ENCODE data around the gene SEMA4A.

SEMA4A gene

DNA sequence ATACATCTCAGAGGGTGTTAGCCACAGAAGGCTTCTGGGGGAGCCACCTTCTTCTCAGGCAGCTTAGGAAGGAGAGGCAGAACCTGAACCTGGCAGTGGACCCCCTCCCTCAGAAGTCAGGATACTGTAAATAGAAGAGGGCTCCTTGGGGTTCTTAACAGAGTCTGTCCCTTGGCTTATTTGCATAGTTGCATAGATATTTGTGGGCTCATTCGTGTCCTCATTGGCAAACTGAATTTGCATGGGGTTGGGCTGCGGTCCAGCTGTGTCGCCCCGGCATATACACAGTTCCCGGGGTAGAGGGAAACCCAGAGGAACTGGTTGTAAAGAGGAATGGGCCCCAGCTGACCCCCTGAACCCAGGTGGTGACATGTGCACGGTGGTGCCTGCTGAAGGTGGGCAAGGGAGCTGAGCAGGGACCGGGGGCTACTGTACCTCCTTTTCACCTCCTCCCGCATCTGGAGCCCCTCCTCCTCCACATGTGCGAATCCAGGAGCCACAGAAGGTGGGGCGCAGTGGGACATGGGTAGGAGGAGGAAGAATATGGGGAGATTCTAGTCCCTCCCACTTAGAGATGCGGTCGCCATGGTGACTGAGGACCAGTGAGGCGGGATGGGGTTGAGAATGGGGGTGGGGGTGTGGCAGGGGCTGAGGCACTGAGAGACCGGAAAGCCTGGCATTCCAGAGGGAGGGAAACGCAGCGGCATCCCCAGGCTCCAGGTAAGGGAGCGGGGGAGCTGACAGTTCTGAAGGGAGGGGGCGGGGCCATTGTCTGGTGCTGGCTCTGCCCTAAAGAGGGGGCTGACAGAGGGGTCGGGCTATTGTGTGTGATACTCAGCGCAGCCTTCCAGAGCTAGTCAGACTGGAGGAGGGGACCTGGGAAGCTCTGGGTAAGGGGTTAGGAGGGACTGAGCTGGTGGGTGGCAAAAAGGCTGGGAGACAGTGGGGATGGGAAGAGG lies 3.7 kb upstream of the SEMA4A start:
- Histone ChIP-seq H3K4me3 (no peak overlapping the region), H3K27ac (peak overlapping the region in 2 of 21 experiments; percentile 25 to 73)

DNA sequence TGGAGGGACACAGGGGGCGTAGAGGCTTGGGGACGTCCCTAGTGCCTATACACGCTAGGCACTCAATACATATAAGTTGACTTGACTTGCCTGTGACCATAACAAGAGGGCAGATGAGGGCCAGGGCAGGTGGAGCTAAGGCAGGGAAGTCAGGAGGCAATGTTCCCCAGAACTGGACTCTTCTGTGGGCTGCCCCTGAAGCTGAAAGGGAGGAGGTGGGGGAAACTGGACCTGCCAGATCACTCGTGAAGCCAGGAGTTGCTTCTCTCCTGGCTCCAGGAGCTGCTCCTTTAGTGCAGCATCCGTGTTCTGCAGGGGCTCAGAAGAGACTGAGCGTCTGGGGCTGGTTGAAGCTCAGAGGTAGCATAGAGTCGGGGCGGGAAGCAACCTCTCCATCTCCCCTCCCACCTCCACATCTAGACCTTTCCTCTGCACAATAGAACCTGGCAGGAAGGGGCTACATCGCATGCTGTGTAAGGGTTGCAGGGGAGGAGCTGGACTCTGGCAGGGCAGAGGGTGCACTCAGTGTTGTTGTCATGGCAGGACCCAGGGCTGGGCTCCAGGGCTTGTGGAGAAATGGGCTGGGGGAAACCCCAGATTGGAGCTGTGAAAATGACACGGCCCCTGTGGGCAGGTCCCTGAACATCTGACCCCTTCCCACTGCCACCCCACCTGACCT lies 2.9 kb upstream of the SEMA4A start:
- no peak overlapping the region for H3K4me3 ChIP-seq

GRCh38 chr1:156151093-156151688 lies 2.2 kb upstream of the SEMA4A start:
- peak overlapping the region in 6 of 21 experiments; percentile 10 to 66 (median 32) for H3K27ac ChIP-seq
- H3K4me3 ChIP-seq, result no peak overlapping the region

More for the DNA sequence above, 2.9 kb upstream of the SEMA4A start:
- H3K27ac ChIP-seq, result peak overlapping the region in 6 of 21 experiments; percentile 5 to 66 (median 32)

DNA sequence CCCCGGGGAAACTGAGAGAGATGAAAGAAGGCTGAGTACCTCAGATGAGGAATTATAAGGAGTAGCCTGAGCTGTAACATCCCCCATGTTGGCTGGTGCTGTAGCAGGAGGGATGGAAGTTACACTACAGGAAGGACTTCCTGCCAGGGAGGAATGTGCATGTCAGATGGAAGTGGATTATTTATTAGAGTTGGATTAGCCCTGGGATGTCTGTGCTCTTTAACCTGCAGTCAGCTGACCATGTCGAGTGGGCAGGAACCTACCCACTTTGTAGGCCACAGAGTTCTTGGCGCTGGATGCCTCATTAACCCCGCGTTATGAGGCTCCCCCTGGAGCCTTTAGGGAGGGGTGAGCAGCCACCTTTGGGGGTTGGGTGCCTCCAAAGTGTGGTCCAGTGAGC lies 757 bp upstream of the SEMA4A start:
- H3K27ac ChIP-seq, result peak overlapping the region in 15 of 21 experiments; percentile 5 to 88 (median 80)
- no peak overlapping the region for H3K4me3 ChIP-seq

GRCh38 chr1:156154317-156154749 lies 948 bp downstream of the SEMA4A start:
- peak overlapping the region in 5 of 7 experiments; percentile 7 to 34 (median 26) for H3K4me3 ChIP-seq
- peak overlapping the region in 19 of 21 experiments; percentile 38 to 88 (median 80) for H3K27ac ChIP-seq

DNA sequence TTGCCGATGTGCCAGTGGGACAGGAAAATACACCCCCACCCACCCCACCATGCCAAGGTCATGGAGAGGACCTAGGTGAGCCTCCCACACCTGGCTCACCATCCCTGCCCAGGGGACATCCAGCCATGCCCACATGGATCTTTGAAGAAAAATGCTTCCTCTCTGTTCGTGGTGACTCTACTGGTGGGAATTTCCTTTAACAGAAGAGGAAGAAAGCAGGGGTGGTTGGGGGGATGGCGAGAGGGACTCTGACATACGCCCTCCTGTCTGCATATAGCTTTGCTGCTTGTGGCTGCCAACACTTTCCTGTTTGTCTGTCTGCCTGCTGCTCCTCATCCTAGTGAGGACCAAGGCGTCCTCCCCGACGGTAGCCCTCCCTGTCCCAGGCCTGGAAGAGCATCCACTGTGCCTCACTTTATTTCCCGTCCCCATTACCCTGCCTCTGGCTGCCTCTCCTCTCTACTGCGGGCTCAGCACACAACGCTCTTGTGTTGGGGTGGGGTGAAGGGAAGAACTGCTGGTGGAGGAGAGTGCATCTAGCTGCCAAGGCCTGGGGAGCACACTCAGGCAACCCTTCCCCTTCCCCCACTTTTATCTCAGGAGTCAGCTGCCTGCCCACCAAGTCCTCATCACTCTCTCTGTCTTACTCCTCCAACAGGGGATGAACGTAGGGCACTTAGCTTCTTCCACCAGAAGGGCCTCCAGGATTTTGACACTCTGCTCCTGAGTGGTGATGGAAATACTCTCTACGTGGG lies 2.5 kb downstream of the SEMA4A start:
- Histone ChIP-seq H3K27ac (peak overlapping the region in 5 of 21 experiments; percentile 10 to 88 (median 84)), H3K4me3 (peak overlapping the region in 1 of 7 experiments; percentile 13)

DNA sequence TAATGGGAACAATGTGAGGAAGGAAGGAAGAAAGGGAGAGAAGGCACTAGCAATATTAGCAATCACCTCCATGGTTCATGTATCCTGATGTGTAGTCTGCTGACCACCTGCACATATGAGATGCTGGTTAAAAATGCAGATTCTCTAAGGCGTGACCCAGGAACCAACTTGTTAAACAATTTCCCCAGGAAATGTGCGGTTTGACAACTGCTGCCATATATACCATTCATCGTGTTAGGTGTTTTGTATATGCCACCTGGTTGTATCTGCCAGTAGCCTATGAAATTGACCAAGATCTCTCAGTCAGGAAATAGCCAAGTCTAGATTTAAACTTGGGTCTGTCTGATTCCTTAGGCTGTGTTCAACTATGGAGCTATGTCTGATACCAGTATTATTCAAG lies 4.1 kb downstream of the SEMA4A start:
- no peak overlapping the region for H3K4me3 ChIP-seq
- H3K27ac ChIP-seq, result no peak overlapping the region

- peak overlapping the region in 1 of 21 experiments; percentile 11 for H3K27ac ChIP-seq
Measured at GRCh38 chr1:156157966-156158365, 4.6 kb downstream of the SEMA4A start.

DNA sequence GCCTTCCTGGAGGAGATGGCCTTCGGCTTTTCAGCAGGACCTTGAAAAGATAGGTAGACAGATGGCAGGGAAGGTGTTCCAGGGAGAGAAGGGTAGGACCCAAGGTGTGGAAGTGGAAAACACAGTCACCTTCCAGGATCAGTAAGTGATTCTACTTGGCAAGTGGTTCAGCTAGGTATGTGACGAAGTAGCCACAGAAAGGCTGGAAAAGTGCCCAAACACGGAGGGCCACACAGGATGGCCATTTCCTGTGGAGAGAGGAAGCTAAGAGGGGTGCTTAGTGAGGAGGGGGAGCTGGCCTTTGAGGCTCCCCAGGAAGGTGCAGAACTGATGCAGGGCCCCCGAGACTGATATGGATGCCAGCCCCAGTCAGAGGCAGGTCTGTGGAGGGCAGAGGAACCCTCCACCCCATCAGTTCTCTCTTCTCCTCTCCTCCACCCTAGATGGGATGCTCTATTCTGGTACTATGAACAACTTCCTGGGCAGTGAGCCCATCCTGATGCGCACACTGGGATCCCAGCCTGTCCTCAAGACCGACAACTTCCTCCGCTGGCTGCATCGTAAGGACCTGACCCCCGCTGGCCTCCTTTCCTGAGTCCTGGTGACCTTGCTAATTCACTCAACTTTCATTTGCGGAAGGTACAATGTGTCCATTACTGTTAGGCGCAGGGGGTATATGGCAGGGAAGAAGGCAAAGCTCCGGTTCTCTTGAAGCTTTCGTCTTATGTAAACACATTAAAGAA lies 6.8 kb downstream of the SEMA4A start:
- Histone ChIP-seq H3K27ac (peak overlapping the region in 13 of 21 experiments; percentile 13 to 83 (median 73)), H3K4me3 (peak overlapping the region in 2 of 7 experiments; percentile 30 to 37)

More at GRCh38 chr1:156157966-156158365, 4.6 kb downstream of the SEMA4A start:
- H3K4me3 ChIP-seq, result no peak overlapping the region

- Histone ChIP-seq H3K4me3 (peak overlapping the region in 5 of 7 experiments; percentile 18 to 37 (median 24)), H3K27ac (peak overlapping the region in 17 of 21 experiments; percentile 13 to 83 (median 72))
Measured at GRCh38 chr1:156160743-156161171, 7.4 kb downstream of the SEMA4A start.

GRCh38 chr1:156162430-156163037 lies 9.1 kb downstream of the SEMA4A start:
- H3K27ac ChIP-seq, result peak overlapping the region in 8 of 21 experiments; percentile 2 to 82 (median 66)

DNA sequence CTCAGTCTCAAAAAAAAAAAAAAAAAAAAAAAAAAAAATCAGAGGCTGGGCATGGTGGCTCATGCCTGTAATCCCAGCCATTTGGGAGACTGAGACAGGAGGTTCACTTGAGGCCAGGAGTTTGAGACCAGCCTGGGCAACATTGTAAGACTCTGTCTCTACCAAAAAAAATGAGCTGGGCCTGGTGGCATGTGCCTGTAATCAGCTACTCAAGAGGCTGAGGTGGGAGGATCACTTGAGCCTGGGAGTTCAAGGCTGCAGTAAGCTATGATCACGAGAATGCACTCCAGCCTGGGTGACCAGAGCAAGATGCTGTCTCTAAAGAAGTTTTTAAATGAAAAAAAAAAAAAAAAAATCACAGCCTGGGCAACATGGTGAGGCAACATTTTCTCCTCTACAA lies 10.3 kb downstream of the SEMA4A start:
- Histone ChIP-seq H3K27ac (no peak overlapping the region), H3K4me3 (no peak overlapping the region)

More at GRCh38 chr1:156162430-156163037, 9.1 kb downstream of the SEMA4A start:
- H3K4me3 ChIP-seq, result no peak overlapping the region

- no peak overlapping the region for H3K4me3 ChIP-seq
- peak overlapping the region in 1 of 21 experiments; percentile 55 for H3K27ac ChIP-seq
Measured at GRCh38 chr1:156164125-156164831, 10.9 kb downstream of the SEMA4A start.

DNA sequence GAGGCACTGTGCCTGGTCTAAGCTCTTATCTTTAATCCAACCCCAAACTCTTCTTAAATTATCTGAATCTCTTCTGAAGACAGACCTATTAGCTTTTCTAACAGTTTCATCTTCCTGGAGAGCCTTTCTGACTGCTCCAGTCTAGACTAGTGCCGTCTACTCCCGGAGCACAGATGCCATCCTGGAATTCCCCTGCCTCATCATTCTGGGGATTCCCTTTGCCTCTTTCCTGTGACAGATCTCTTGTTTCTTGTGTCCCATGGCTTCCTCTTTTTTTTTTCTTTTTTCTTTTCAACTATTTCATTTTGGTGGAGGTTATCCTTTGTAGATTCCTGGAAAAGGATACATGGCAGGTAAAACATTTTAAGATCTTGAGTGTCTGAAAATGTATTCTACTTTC lies 11.7 kb downstream of the SEMA4A start:
- H3K27ac ChIP-seq, result peak overlapping the region in 1 of 21 experiments; percentile 55
- H3K4me3 ChIP-seq, result no peak overlapping the region

- Histone ChIP-seq H3K27ac (no peak overlapping the region), H3K4me3 (no peak overlapping the region)
Measured at GRCh38 chr1:156167536-156167935, 14.2 kb downstream of the SEMA4A start.

- no peak overlapping the region for H3K27ac ChIP-seq
- H3K4me3 ChIP-seq, result no peak overlapping the region
Measured at GRCh38 chr1:156172696-156173470, 19.5 kb downstream of the SEMA4A start.
